Measurements from ENCODE around the gene KCNJ10.
A peak's percentile ranks its signal among the peaks of the same experiment; 100 is the strongest.

Gene KCNJ10

GRCh38 chr1:160099716-160100375 lies 29.9 kb upstream of the KCNJ10 start:
- DNase-seq (ENCODE audit: low read depth, low spot score) = no peak

GRCh38 chr1:160098852-160099561 lies 29.0 kb upstream of the KCNJ10 start:
- no peak for DNase-seq (ENCODE audit: low read depth, low spot score)

- no peak for DNase-seq (ENCODE audit: low read depth, low spot score)
These were observed 28.2 kb upstream of the KCNJ10 start, which contains the start of gene IGSF8 for GRCh38 chr1:160097911-160098851. Gene IGSF8 (minus strand): TSS chr1:160098619. CDS start chr1:160098472, 147 bp downstream.

- no peak for DNase-seq (ENCODE audit: low read depth, low spot score)
These were observed 27.4 kb upstream of the KCNJ10 start for GRCh38 chr1:160097151-160097910.

GRCh38 chr1:160096274-160097116 lies 26.5 kb upstream of the KCNJ10 start:
- DNase-seq (ENCODE audit: low read depth, low spot score) = no peak

GRCh38 chr1:160095382-160096105 lies 25.6 kb upstream of the KCNJ10 start:
- DNase-seq (ENCODE audit: low read depth, low spot score) = peak; percentile 84

GRCh38 chr1:160094806-160095205 lies 24.8 kb upstream of the KCNJ10 start:
- DNase-seq (ENCODE audit: low read depth, low spot score) = no peak

- DNase-seq (ENCODE audit: low read depth, low spot score) = no peak
These were observed 24.3 kb upstream of the KCNJ10 start for GRCh38 chr1:160094291-160094625.

- DNase-seq (ENCODE audit: low read depth, low spot score) = no peak
These were observed 23.8 kb upstream of the KCNJ10 start for GRCh38 chr1:160093624-160094290.

GRCh38 chr1:160093069-160093395 lies 23.1 kb upstream of the KCNJ10 start:
- DNase-seq (ENCODE audit: low read depth, low spot score) = no peak

GRCh38 chr1:160092366-160093068 lies 22.6 kb upstream of the KCNJ10 start:
- no peak for DNase-seq (ENCODE audit: low read depth, low spot score)

GRCh38 chr1:160091666-160092223 lies 21.8 kb upstream of the KCNJ10 start:
- DNase-seq (ENCODE audit: low read depth, low spot score) = no peak

GRCh38 chr1:160090760-160091159 lies 20.8 kb upstream of the KCNJ10 start:
- no peak for DNase-seq (ENCODE audit: low read depth, low spot score)

GRCh38 chr1:160089883-160090282 lies 19.9 kb upstream of the KCNJ10 start:
- DNase-seq (ENCODE audit: low read depth, low spot score) = no peak

- DNase-seq (ENCODE audit: low read depth, low spot score) = no peak
These were observed 17.2 kb upstream of the KCNJ10 start for GRCh38 chr1:160087118-160087662.

- no peak for DNase-seq (ENCODE audit: low read depth, low spot score)
These were observed 16.5 kb upstream of the KCNJ10 start for GRCh38 chr1:160086456-160086892.

- DNase-seq (ENCODE audit: low read depth, low spot score) = no peak
These were observed 15.9 kb upstream of the KCNJ10 start for GRCh38 chr1:160085686-160086455.
